Lower leg skin (tissue), 3 donors: ENCODE data around the gene ABTB2.

Experiments
- CTCF ChIP-seq, 3 donors: fragments of 450-650 bp; IDR thresholded peaks; one replicate each; pipeline ENCODE4 v1.5.1; 2016; ENCODE audit warnings: antibody characterized with exemption in 3 of 3, mild to moderate bottlenecking in 3 of 3, moderate library complexity in 2 of 3
- POLR2A ChIP-seq, 2 donors: fragments of 450-650 bp; IDR thresholded peaks; one replicate each; pipeline ENCODE4 v1.6.1; 2016 to 2017; ENCODE audit warnings: antibody characterized with exemption in 2 of 2, mild to moderate bottlenecking in 1 of 2, moderate library complexity in 1 of 2

GRCh38 chr11:34360046-34360445 lies 2.2 kb upstream of the ABTB2 start:
- TF ChIP-seq CTCF (IDR thresholded peaks at IDR 0.05) (no peak), POLR2A (IDR thresholded peaks at IDR 0.05) (no peak)
